ENCODE results near the gene RAB31.

GRCh38 chr18:9839211-9839610, 131.1 kb downstream of the RAB31 start:
- TF ChIP-seq POLR2A (IDR thresholded peaks at IDR 0.05), result no peak
- TF ChIP-seq CTCF (IDR thresholded peaks at IDR 0.05), result no peak

All from upper lobe of left lung (tissue), 4 donors.